Measurements from ENCODE around the gene ADM5.

ADM5 gene

GRCh38 chr19:49658566-49659442, 30.6 kb upstream of the ADM5 start:
- no peak for DNase-seq (ENCODE audit: low read depth)

GRCh38 chr19:49660338-49660961, 28.9 kb upstream of the ADM5 start:
- DNase-seq (ENCODE audit: low read depth): no peak

DNA sequence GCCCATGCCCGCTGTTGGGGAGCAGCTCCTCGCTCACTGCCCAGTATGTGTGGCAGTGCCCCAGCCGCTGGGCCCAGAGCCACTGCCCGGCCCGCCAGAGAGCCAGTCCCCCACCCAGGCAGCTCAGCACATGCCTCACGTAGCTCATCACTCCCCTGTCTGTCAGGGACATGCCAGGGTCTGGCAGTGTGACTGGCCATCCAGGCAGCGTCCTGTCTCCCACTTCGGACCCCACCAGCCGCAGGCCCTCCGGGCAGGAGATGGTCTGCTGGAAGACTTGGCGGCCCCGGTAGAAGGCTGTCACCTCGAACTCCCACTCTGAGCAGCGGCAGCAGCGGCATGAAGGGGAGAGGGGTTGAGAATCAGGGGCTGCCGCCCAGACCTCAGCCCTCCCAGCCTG, 27.4 kb upstream of the ADM5 start:
- no peak for DNase-seq (ENCODE audit: low read depth)

GRCh38 chr19:49663224-49663623, 26.2 kb upstream of the ADM5 start:
- no peak for DNase-seq (ENCODE audit: low read depth)

GRCh38 chr19:49664171-49665035, 25.0 kb upstream of the ADM5 start:
- peak; percentile 85 for DNase-seq (ENCODE audit: low read depth)

- no peak for DNase-seq (ENCODE audit: low read depth)
Measured at GRCh38 chr19:49665036-49665350, 24.4 kb upstream of the ADM5 start.

DNA sequence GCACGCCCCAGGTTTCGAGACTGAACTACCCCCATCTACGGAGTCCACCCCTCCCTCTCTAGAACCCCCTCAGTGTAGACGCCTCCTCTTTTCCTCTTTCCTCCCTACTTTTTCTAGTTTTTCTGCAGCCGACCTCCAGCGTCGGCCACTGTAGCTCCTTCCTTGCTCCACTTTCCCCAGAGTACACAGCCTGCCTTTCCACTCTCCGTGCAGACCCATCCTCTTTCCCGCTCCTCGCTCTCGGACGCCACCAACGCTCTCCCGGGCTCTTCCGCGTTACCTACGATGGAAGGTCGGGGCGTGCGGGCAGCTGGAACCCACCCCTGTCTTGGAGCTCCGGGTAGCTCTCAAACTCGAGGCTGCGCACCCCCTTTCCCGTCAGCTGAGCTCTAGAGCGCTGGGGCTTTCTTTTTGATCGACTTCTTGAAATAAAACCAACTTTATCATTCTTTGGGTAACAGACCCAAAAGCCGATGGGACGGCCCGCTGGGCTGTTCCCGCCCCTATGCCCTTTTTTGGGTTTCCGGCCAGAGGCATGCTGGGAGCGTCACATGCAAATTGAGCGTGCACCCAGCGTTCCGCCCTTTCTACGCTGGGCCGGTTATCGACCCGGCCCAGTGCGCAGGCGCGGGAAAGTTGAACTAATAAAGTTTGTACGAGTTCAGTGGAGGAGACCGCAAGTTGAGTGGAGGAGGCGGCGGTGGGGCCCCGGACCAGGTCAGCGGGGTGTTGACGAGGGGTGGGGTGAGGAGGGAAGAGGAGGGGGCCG, 23.9 kb upstream of the ADM5 start, which contains the start of the genes BCL2L12 and IRF3:
TSS of gene BCL2L12 (plus strand) at position 583 of the 769 bp plus-strand sequence. CDS start 760 bp downstream, outside the sequence.
TSS of gene IRF3 (minus strand) at position 507 of the 769 bp plus-strand sequence. CDS start 1,019 bp downstream, outside the sequence.
- DNase-seq (ENCODE audit: low read depth): peak; percentile 98

- DNase-seq (ENCODE audit: low read depth): no peak
Measured at GRCh38 chr19:49666120-49666444, 23.3 kb upstream of the ADM5 start.

- DNase-seq (ENCODE audit: low read depth): no peak
Measured at GRCh38 chr19:49667473-49667872, 21.9 kb upstream of the ADM5 start.

DNA sequence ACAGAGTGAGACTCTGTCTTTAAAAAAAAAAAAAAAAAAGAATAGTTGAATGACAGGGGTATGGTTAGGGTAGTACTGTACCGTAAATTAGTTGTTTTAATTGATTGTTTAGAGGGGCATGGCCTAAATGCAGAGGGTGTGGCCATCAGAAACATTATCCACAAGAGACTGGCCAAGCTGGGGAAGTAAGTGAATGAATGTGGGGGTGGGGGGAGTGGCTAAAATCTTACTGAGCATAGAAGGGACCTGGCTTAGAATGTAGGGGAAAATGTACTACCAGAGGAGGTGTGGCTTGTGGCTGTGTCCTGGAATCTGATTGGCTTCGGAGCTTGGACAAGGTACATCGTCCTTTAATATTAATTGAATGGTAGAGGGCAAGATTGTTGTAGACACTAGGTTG, 19.9 kb upstream of the ADM5 start:
- no peak for DNase-seq (ENCODE audit: low read depth)

GRCh38 chr19:49672131-49672919, 17.1 kb upstream of the ADM5 start:
- DNase-seq (ENCODE audit: low read depth): peak; percentile 67

GRCh38 chr19:49676136-49676783, 13.1 kb upstream of the ADM5 start:
- peak; percentile 42 for DNase-seq (ENCODE audit: low read depth)

- peak; percentile 97 for DNase-seq (ENCODE audit: low read depth)
Measured at GRCh38 chr19:49676784-49677230, 12.6 kb upstream of the ADM5 start.

DNA sequence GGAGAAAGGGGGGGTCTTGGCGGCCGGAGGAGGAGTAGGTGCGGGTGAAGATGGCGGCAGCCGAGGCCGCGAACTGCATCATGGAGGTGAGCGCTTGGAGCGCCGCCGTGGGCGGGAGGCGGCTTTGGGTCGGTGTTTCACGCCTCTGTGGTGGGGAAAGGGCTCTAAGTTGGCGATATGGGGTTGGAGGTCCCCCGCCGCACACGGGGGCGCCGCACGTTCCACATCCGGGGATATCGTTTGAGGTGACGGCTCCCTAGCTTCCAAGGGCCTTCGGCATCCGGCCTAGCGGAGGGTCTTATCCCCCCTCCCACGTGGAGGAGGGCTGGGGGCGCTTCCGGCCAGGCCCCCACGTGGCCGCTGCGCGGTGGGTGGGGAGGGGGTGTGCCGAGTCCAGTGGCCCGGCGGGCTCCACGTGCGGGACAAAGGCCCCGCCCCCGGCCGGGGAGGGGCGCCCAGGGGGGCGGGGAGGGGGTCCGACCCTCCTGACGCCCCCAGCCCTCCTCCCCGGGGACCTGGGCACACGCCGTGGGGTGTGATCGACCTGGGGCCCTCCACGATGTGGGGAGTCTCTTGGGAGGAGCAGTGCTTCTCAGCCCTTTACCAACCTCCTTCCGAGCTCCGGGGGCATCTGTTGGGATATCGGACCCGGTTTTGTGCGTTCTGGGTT, 12.0 kb upstream of the ADM5 start, which contains the start of gene PRMT1:
TSS of gene PRMT1 (plus strand) at position 41 of the 670 bp plus-strand sequence. CDS start at position 51, 10 bp downstream.
- DNase-seq (ENCODE audit: low read depth): peak; percentile 44

- DNase-seq (ENCODE audit: low read depth): peak; percentile 70
Measured at GRCh38 chr19:49677901-49678674, 11.3 kb upstream of the ADM5 start.

DNA sequence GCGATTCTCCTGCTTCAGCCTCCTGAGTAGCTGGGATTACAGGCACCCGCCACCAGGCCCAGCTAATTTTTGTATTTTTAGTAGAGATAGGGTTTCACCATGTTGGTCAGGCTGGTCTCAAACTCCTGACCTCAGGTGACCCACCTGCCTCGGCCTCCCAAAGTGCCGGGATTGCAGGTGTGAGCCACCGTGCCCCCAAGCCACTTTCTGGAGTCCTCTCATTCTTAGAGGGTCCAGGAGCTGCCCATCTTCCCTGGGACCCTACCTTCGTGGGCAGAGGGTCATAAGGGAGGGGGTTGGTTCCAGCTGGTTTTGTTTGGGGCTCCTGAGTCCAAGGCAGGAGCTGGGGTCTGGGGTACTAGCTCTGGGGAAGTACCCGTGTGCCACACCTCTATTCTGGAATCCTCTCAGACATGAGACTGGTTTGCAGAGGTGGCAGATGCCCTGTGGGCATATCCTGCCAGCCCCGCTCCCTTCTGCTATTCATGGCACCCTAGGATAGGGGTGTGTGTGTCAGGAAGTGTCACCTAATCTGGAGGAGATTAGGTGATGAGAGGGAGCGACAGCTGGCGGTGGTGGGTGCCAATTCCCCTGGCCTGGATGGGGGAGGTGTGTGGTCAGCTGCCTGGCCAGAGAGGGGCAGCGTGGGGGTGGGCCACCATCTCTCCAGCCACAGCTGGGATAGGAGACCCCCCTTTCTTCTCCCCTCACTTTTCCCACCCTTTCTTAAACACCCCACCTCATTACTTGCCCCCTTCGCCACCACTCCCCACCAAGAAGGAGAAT, 10.2 kb upstream of the ADM5 start:
- DNase-seq (ENCODE audit: low read depth): no peak

DNA sequence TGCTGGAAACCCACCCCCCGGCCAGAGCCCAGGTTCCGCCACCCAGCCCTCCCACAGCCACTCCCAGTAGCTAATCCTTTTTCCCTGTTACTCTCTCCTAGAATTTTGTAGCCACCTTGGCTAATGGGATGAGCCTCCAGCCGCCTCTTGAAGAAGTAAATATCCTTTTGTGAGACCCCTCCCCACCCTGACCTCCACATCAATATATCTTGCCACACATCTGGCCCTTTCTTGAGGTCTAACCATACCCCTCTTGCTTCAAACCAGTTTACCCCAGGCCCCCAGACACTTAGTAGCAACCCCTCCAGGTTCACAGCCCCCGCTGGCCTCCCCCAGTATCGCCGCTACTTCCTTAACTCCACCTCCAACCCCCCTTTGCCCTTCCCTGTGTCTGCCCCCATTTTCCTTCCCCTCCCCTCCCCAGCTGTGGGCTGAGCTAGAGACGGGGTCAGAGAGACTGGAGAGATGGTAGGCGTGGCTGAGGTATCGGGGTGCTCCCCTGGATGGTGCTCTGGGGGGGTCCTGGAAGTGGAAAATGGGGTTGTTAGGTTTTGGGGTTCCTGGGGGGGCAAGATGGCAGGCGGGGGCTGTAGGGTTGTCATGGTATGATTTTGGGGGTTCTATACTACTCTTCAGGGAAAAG, 9.5 kb upstream of the ADM5 start:
- DNase-seq (ENCODE audit: low read depth): no peak

Measured in activated T-helper 9 cell treated with anti-CD3 and anti-CD28 coated beads, Interleukin-2, amount 50 U/mL, for 16 hours (primary cell).